Measurements from ENCODE around the gene SERP2.

Gene SERP2

GRCh38 chr13:44434766-44435141 lies 61.1 kb downstream of the SERP2 start:
- no peak for TF ChIP-seq CTCF (IDR thresholded peaks at IDR 0.05)

- TF ChIP-seq CTCF (IDR thresholded peaks at IDR 0.05): no peak
Measured at GRCh38 chr13:44435142-44435918, 61.7 kb downstream of the SERP2 start.

- TF ChIP-seq CTCF (IDR thresholded peaks at IDR 0.05): no peak
Measured at GRCh38 chr13:44435919-44436510, 62.4 kb downstream of the SERP2 start.

GRCh38 chr13:44436589-44437337 lies 63.1 kb downstream of the SERP2 start:
- no peak for TF ChIP-seq CTCF (IDR thresholded peaks at IDR 0.05)

GRCh38 chr13:44437356-44438233 lies 64.0 kb downstream of the SERP2 start:
- TF ChIP-seq CTCF (IDR thresholded peaks at IDR 0.05): peak; percentile 45; the same call in 1 of the 2 replicates

GRCh38 chr13:44438234-44438579 lies 64.6 kb downstream of the SERP2 start:
- no peak for TF ChIP-seq CTCF (IDR thresholded peaks at IDR 0.05)

- no peak for TF ChIP-seq CTCF (IDR thresholded peaks at IDR 0.05)
Measured at GRCh38 chr13:44439452-44440024, 65.9 kb downstream of the SERP2 start.

Measured in LNCAP (cell line).